Fibroblast of pulmonary artery (primary cell): Measurements from ENCODE around the gene ASTN2.
A peak's percentile ranks its signal among the peaks of the same experiment; 100 is the strongest.

Experiments used
- DNase-seq: peaks from one replicate; pipeline ENCODE4 v3.0.0-alpha.2; 2010; ENCODE audit warnings: low read depth
- H3K4me3 ChIP-seq: replicated peaks from 2 replicates; pipeline ENCODE4 v1.5.1; 2011; ENCODE audit warnings: low read depth, mild to moderate bottlenecking, control low read depth, low read length, moderate library complexity
- CTCF ChIP-seq: IDR thresholded peaks from 2 replicates; pipeline ENCODE4 v1.5.1; 2011; ENCODE audit warnings: mild to moderate bottlenecking, control low read depth, low read length, inconsistent platforms; ENCODE audit errors: missing control alignments

The ASTN2 gene

GRCh38 chr9:116686693-116687073 is 728.2 kb downstream of the ASTN2 start:
- H3K4me3 ChIP-seq: peak overlapping the region; percentile 83
- no peak for TF ChIP-seq CTCF
- DNase-seq: no peak

GRCh38 chr9:116686135-116686534 is 728.7 kb downstream of the ASTN2 start:
- no peak for TF ChIP-seq CTCF

GRCh38 chr9:116685166-116685565 is 729.7 kb downstream of the ASTN2 start:
- TF ChIP-seq CTCF: no peak
- no peak for DNase-seq
- H3K4me3 ChIP-seq: no peak overlapping the region

More at GRCh38 chr9:116686135-116686534, 728.7 kb downstream of the ASTN2 start:
- DNase-seq: no peak
- H3K4me3 ChIP-seq: peak overlapping the region; percentile 83

- no peak for TF ChIP-seq CTCF
- H3K4me3 ChIP-seq: no peak overlapping the region
- no peak for DNase-seq
These were observed 731.3 kb downstream of the ASTN2 start for GRCh38 chr9:116683535-116683934.

- no peak for DNase-seq
- no peak overlapping the region for H3K4me3 ChIP-seq
- TF ChIP-seq CTCF: no peak
These were observed 740.5 kb downstream of the ASTN2 start for GRCh38 chr9:116674210-116674980.

- DNase-seq: no peak
- no peak for TF ChIP-seq CTCF
- no peak overlapping the region for H3K4me3 ChIP-seq
These were observed 741.5 kb downstream of the ASTN2 start for GRCh38 chr9:116673375-116673774.

GRCh38 chr9:116671605-116672004 is 743.3 kb downstream of the ASTN2 start:
- no peak for DNase-seq
- no peak overlapping the region for H3K4me3 ChIP-seq
- TF ChIP-seq CTCF: no peak
